HepG2 (cell line): Measurements from ENCODE around the gene VAC14. TPM values are rescaled to one million over a fixed set of nuclear protein-coding genes. Genes with fewer than 3 reads are reported as not detected.
A peak's percentile ranks its signal among the peaks of the same experiment; 100 is the strongest.

ENCODE experiments used
- BRD4 ChIP-seq: sonication (generic); formaldehyde crosslinking; IDR thresholded peaks from 2 replicates; pipeline ENCODE4 v1.4.0; 2020; ENCODE audit warnings: missing genetic modification reagents
- DMTF1 ChIP-seq: sonication (generic); formaldehyde crosslinking; IDR thresholded peaks from 2 replicates; pipeline ENCODE4 v1.4.0; 2020; ENCODE audit warnings: mild to moderate bottlenecking, missing genetic modification reagents
- DNMT1 ChIP-seq: sonication (generic); formaldehyde crosslinking; IDR thresholded peaks from 2 replicates; pipeline ENCODE4 v1.5.1; 2020; ENCODE audit warnings: mild to moderate bottlenecking, missing genetic modification reagents
- FOXO1 ChIP-seq: sonication (generic); formaldehyde crosslinking; IDR thresholded peaks from 2 replicates; pipeline ENCODE4 v1.4.0; 2020; ENCODE audit warnings: missing genetic modification reagents
- HMGXB4 ChIP-seq, 2 experiments: sonication (generic) in 1 of 2; formaldehyde crosslinking in 1 of 2; IDR thresholded peaks; 2 replicates each; pipeline versions ENCODE4 v1.4.0 to v1.6.1; 2018 to 2020; ENCODE audit warnings: missing genetic modification reagents in 2 of 2, borderline replicate concordance in 1 of 2, low read depth in 1 of 2, mild to moderate bottlenecking in 1 of 2, missing biosample characterization in 1 of 2
- HNRNPK ChIP-seq: fragments of 200-400 bp; formaldehyde crosslinking; IDR thresholded peaks from 2 replicates; pipeline ENCODE4 v1.6.1; 2018; ENCODE audit warnings: low read length, low read depth, moderate library complexity, mild to moderate bottlenecking; ENCODE audit not compliant: poor library complexity, severe bottlenecking
- MTA3 ChIP-seq: sonication (generic); formaldehyde crosslinking; IDR thresholded peaks from 2 replicates; pipeline ENCODE4 v1.4.0; 2020; ENCODE audit warnings: missing genetic modification reagents
- RAD21 ChIP-seq: fragments of 450-650 bp; formaldehyde crosslinking; IDR thresholded peaks from 2 replicates; pipeline ENCODE4 v1.5.0; 2020; ENCODE audit warnings: mild to moderate bottlenecking
- YY1 ChIP-seq: IDR thresholded peaks from 2 replicates; pipeline ENCODE4 v1.6.1; 2011; ENCODE audit warnings: low read length, low read depth, moderate library complexity, mild to moderate bottlenecking; ENCODE audit not compliant: insufficient read depth, insufficient replicate concordance
- ZBTB2 ChIP-seq: sonication (generic); formaldehyde crosslinking; IDR thresholded peaks from 2 replicates; pipeline ENCODE4 v1.8.0; 2022; ENCODE audit warnings: low read depth, missing genetic modification reagents
- ZFP1 ChIP-seq: IDR thresholded peaks from 2 replicates; pipeline ENCODE4 v1.6.1; 2016
- ZMAT3 ChIP-seq: sonication (generic); formaldehyde crosslinking; conservative IDR thresholded peaks from 2 replicates; pipeline ENCODE4 v1.7.0; 2021; ENCODE audit warnings: missing genetic modification reagents
- ZNF143 ChIP-seq: sonication (generic); formaldehyde crosslinking; IDR thresholded peaks from 2 replicates; pipeline ENCODE4 v1.4.0; 2020; ENCODE audit warnings: missing genetic modification reagents
- ZNF503 ChIP-seq: sonication (generic); formaldehyde crosslinking; IDR thresholded peaks from 2 replicates; pipeline ENCODE4 v1.4.0; 2020; ENCODE audit warnings: missing genetic modification reagents
- ZNF563 ChIP-seq: sonication (generic); formaldehyde crosslinking; IDR thresholded peaks from 2 replicates; pipeline ENCODE4 v1.8.0; 2022; ENCODE audit warnings: mild to moderate bottlenecking, moderate library complexity, missing genetic modification reagents
- polyA plus RNA-seq, 8 experiments: library from polyadenylated mRNA; depleted of rRNA in 3 of 8; stranded (reverse) in 7 of 8; unstranded in 1 of 8; fragments of >200 nt; fragmentation: Illumina TruSeq in 4 of 8; extraction: Trizol in 4 of 8; gene quantifications; 2 replicates each; pipeline versions ENCODE4 v1.2.1 to v1.2.3, GENCODE V29; 2011 to 2016; ENCODE audit warnings: low read depth in 4 of 8, missing spikeins in 1 of 8, mixed read lengths in 1 of 8; ENCODE audit not compliant: insufficient read depth in 1 of 8
- total RNA-seq, 5 experiments: library from RNA; depleted of rRNA; stranded (reverse); fragments of >200 nt; fragmentation: Illumina TruSeq; extraction: Trizol; gene quantifications; 2 replicates each; pipeline ENCODE4 v1.2.3, GENCODE V29; 2016; ENCODE audit warnings: low read depth in 1 of 5
- TF ChIP-seq, protein P1 (sequence below): sonication (generic); formaldehyde crosslinking; IDR thresholded peaks from 2 replicates; pipeline ENCODE4 v1.8.1; 2023; ENCODE audit warnings: mild to moderate bottlenecking, missing genetic modification reagents
- TF ChIP-seq, protein P2 (sequence below): IDR thresholded peaks from 2 replicates; pipeline ENCODE4 v1.6.1; 2016; ENCODE audit warnings: mild to moderate bottlenecking

VAC14 gene
- total and polyA plus RNA-seq, 2 of the 13 experiments (the other 11 are each of a cell fraction or from before 2014, with no cell fraction given), result 23.5 to 24.6 TPM

GRCh38 chr16:70685061-70685937, 115.7 kb downstream of the VAC14 start (continued):
- TF ChIP-seq ZNF503 (CRISPR knock-in tag) (no peak), HNRNPK (no peak), ZFP1 (no peak), ZNF563 (CRISPR knock-in tag) (peak; percentile 57; the same call in 1 of the 2 replicates), ZBTB2 (CRISPR knock-in tag) (0 out of 2 replicates have a peak, but pooled peaks have one; percentile 7), DMTF1 (CRISPR knock-in tag) (no peak), YY1 (peak; percentile 15), FOXO1 (CRISPR knock-in tag) (no peak), DNMT1 (CRISPR knock-in tag) (no peak; the same call in 1 of the 2 replicates), BRD4 (CRISPR knock-in tag) (no peak), MTA3 (CRISPR knock-in tag) (0 out of 2 replicates have a peak, but pooled peaks have one; percentile 66), HMGXB4 (CRISPR knock-in tag; IDR thresholded peaks at IDR 0.05; ENCODE audit: borderline replicate concordance in 1 of 2, low read depth in 1 of 2) (peak in 1 of 2 experiments; percentile 54; a peak in 1 of 4 replicates), RAD21 (CRISPR knock-in tag) (peak; percentile 41; the same call in 1 of the 2 replicates), ZMAT3 (peak; percentile 48; the same call in 1 of the 2 replicates), ZNF143 (CRISPR knock-in tag) (no peak)
- TF ChIP-seq, protein P1, sequence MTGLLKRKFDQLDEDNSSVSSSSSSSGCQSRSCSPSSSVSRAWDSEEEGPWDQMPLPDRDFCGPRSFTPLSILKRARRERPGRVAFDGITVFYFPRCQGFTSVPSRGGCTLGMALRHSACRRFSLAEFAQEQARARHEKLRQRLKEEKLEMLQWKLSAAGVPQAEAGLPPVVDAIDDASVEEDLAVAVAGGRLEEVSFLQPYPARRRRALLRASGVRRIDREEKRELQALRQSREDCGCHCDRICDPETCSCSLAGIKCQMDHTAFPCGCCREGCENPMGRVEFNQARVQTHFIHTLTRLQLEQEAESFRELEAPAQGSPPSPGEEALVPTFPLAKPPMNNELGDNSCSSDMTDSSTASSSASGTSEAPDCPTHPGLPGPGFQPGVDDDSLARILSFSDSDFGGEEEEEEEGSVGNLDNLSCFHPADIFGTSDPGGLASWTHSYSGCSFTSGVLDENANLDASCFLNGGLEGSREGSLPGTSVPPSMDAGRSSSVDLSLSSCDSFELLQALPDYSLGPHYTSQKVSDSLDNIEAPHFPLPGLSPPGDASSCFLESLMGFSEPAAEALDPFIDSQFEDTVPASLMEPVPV (CRISPR knock-in tag), result 0 out of 2 replicates have a peak, but pooled peaks have one; percentile 16
- TF ChIP-seq, protein P2, sequence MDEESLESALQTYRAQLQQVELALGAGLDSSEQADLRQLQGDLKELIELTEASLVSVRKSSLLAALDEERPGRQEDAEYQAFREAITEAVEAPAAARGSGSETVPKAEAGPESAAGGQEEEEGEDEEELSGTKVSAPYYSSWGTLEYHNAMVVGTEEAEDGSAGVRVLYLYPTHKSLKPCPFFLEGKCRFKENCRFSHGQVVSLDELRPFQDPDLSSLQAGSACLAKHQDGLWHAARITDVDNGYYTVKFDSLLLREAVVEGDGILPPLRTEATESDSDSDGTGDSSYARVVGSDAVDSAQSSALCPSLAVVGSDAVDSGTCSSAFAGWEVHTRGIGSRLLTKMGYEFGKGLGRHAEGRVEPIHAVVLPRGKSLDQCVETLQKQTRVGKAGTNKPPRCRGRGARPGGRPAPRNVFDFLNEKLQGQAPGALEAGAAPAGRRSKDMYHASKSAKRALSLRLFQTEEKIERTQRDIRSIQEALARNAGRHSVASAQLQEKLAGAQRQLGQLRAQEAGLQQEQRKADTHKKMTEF (CRISPR knock-in tag), result 0 out of 2 replicates have a peak, but pooled peaks have one; percentile 15
